Right hindlimb (tissue), 1 donor: ENCODE data around the gene NRXN3.
"Not testable (repeated sequence)": the region's sequence is repeated elsewhere in the genome, so short reads cannot be mapped to it uniquely, and the experiment has no call there.

ENCODE experiments used
- DNase-seq: peaks from one replicate; pipeline ENCODE4 v3.0.0-alpha.2; 2018

The NRXN3 gene

GRCh38 chr14:78501909-78502308, 331.7 kb downstream of the NRXN3 start:
- DNase-seq: no peak

DNA sequence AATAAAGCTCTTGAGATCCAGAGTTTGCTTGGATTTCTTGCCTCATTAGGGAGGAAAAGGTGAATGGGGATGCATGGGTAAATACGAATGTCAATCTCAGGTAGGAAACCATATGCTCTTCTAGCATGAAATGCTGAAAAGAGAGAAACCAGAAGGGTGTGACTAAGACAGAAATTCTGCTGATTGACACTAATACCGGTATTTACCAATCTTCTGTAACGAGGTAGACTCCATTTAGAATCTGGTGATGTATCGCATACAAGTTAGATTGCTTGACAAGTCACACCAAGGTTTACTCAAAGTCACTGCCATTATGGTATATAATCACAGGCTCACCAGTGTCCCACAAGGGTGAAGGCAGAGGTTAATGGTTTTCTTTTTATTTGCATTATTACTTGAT, 337.9 kb downstream of the NRXN3 start:
- DNase-seq: no peak

- DNase-seq: no peak
Measured at GRCh38 chr14:78509516-78509915, 339.3 kb downstream of the NRXN3 start.

DNA sequence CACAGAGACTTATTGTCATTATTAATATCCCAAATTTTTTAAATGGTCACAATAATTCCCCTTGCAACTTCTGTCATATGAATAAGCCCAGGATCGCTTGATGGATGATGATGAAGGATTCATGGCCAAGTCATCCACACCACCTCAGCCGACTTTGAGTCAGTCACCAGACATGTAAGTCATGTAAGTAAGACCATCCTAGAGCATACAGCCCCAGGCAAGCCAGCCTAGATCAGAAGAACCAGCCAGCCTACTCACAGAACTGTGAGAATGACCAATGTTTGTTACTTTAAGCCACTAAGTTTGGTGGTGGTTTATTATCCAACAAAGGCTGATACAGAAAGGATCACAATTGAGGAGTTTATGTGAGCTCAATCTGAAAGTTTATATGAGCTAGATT, 341.8 kb downstream of the NRXN3 start:
- DNase-seq: no peak

DNA sequence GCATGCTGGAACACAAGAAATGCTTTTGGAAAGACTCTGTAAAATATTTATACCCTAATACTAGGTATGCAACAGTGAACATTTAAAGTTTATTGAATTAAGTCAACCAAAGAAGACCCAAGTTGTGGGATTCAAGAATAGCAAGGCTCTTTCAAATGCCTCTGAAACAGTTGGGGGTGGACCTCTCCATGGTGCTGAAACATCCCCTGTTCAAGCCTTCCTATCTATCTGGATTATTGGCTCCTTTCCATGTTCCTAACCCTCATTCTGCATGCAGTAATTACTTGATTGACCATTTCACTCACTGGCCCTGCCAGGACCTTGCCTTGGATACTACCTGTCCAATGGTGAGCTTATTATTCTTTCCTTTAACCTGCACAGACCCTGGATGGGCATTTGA, 349.7 kb downstream of the NRXN3 start:
- DNase-seq: peak; percentile 22

DNA sequence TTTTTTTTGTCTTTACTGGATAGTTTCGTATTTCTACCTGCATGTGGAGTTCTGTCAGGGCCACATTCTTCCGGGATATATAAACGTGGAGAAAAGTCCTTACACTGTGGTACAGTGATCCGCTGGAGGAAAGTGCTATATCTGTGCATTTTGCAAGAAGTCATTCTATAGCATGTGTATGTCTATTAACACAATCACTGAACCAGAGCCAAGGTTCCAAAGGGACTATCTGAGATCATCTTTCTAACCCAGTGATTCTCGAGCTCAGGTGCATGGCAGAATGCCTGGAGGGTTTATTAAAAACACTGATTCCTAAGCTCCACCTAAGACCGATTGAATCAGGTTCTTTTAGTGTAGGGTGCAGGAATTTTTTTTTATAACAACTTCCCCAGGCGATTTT, 354.0 kb downstream of the NRXN3 start:
- DNase-seq: no peak

- DNase-seq: no peak
Measured at GRCh38 chr14:78524766-78525165, 354.6 kb downstream of the NRXN3 start.

DNA sequence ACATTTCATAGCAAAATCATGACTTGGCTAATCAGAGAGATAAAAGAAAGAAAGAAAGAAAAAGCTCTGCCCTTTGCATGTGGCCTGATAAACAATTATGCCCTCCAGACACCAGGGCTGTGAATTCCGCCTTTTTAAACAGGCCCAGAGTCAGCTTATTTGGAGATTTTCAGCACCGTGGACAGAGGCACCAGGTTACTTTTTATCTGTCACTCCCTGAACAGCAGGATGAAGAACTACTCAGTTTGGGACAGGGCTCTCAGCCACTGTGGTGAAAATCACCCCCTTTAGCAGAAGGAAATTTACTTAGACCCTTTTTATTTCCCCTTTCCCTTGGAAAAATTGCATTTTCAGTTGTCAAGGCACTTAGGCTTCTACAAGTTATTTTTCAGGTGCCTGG, 359.9 kb downstream of the NRXN3 start:
- peak; percentile 20 for DNase-seq

DNA sequence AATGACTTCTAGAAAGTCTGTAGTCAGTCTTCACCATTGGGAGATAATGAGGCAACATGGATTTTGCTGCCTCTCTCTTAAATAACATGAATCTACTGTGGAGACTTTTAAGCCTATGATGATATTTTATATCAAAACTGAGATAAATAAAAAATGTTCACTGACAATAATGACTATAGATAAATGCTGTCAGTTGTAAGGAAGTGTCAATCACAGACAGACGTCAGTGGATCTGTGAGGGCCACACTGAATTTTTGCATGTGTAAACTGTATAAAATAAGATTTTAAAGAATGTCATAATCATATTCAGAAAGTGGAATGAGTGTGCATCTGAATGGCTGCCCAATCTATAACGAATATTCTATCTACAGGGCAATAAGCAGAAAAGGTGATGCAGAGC, 364.0 kb downstream of the NRXN3 start:
- DNase-seq: no peak

- DNase-seq: no peak
Measured at GRCh38 chr14:78535041-78535440, 364.9 kb downstream of the NRXN3 start.

GRCh38 chr14:78541788-78542187, 371.6 kb downstream of the NRXN3 start:
- not testable (repeated sequence) for DNase-seq

GRCh38 chr14:78543433-78543832, 373.3 kb downstream of the NRXN3 start:
- no peak for DNase-seq

- no peak for DNase-seq
Measured at GRCh38 chr14:78561074-78561473, 390.9 kb downstream of the NRXN3 start.

DNA sequence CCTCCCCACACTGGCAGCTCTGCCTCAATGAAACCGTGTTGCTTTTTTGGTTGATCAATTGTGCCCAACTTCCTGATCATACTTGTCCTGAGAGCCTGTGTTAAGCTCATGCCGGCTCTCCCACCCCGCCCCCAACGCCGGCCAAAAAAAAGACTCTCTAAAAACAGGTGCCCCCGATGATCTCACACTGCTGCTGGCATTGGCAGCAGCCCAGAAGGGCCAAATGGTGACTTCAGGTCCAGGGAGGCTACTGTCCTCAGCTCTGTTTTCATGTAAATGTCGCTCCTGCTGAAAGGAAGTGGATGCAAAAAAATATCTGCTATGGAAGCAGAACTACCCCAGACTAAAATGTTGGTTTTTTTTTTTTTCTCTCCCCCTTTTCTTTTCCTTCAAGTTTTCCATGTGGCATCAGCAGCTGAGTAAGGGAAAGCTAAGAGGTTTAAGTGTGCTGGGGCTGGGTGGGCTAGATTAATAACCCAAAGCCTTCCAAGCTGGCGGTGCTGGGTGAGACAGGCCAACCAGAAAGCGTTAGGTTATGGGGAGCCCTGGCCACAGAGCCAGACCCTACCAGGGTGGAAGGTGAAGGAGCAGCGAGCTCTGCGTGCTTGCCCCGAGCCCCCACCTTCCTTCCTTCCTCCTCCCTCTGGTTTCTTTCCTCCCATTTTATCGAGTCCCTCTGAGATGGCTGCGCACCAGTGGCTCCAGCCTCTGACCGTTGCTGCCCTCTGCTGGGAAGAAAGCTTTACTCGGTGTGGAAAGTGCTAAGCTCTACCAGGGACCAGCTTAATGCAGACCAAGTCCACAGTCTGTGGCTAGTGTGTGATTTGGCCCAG, 396.1 kb downstream of the NRXN3 start:
- DNase-seq: peak; percentile 74

DNA sequence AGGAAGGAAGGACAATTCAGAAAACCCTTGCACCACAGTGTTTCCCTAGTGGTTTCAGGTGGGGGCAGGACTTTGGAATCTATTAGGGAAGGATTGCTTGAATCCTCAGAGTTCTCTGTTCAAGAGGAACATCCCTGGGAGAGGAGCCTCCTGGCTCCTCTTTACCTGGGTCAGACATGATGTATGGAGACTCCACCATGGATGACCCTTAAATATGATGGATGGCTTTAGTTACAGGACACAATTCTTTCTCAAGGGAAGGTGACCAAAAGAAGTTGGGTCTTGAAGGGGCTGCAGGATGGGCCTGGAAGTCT, 396.6 kb downstream of the NRXN3 start:
- no peak for DNase-seq

DNA sequence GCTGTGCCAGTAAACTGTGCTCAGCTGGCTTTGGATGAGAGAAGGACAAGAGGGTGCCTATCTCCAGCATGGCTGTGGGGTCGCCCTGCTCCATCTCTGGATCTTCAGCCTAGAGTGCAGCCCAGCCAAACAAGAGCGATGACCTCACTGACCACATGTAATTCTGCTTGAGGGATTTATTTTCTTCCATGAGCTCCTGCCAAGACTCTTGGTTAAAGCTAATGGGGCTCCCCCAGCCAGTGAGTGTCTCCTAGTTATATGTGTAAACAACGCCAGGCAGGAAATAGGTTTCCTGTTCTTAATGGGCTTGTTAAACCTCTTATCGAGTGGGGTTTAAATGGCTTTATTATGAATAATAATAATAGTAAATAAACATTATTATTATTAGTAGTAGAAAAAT, 397.2 kb downstream of the NRXN3 start:
- DNase-seq: no peak

DNA sequence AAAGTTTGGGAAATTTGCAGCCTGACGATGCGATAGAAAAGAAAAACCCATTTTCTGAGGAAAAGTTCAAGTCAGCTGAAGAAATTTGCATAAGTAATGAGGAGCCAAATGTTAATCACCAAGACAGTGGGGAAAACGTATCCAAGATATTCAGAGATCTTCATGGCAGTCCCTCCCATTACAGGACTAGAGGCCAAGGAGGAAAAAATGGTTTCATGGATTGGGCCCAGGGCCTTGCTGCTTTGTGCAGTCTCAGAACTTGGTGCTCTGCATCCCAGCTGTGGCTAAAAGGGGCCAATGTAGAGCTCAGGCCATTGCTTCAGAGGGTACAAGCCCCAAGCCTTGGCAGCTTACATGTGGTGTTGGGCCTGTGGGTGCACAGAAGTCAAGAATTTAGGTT, 403.6 kb downstream of the NRXN3 start:
- DNase-seq: not testable (repeated sequence)

DNA sequence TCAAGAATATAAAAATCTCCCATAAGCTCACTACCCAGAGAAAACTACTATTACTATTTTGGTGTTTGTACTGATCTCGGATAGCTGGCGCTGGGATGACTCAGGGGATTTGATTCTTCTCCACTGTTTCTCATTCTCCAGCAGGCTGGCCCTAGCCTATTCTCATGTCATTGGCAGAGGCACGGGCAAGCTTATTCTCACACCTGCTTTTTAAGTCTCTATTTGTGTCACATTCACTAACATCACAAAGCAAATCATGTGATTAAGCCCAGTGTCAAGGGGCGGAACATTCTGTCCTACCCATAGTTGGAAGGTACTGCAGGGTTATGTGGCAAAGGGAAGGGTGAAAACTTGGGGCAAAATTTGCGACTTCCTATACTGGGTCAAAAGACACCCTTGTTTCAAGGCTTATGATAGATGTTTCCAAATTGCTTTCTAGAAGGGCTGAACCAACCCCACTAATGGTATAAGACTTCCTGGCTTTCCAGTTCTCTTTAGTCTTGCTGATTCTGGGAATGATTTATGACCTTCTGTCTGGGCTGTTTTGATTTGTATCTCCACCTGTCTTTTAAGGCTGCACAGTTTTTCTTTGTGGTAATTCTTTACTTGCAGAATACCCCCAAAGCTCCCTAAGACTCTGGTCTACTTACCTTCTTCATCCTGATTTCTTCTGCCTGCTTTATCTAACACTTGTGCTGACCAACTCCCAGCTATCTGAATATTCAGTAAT, 406.4 kb downstream of the NRXN3 start:
- no peak for DNase-seq

GRCh38 chr14:78581229-78581628, 411.1 kb downstream of the NRXN3 start:
- DNase-seq: no peak

GRCh38 chr14:78586681-78587080, 416.5 kb downstream of the NRXN3 start:
- DNase-seq: no peak

DNA sequence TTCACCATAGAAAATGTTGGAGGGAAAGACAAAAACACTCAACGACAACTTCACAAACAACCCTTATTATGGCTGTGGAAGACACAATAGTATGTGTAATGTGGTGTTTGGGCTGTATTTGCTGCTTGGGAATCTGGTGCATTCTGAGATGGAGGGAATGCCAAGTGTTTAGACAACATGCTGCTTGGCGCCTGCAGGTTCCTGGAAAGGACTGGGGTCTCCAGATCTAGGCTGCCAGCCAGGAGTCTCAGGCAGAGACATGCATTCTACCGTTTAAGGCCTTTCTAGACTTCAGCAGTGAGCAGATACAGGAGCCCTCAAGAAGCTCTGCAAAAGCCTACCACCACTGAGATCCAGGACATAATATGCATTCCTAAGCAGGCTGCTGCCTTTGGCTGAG, 418.7 kb downstream of the NRXN3 start:
- no peak for DNase-seq

DNA sequence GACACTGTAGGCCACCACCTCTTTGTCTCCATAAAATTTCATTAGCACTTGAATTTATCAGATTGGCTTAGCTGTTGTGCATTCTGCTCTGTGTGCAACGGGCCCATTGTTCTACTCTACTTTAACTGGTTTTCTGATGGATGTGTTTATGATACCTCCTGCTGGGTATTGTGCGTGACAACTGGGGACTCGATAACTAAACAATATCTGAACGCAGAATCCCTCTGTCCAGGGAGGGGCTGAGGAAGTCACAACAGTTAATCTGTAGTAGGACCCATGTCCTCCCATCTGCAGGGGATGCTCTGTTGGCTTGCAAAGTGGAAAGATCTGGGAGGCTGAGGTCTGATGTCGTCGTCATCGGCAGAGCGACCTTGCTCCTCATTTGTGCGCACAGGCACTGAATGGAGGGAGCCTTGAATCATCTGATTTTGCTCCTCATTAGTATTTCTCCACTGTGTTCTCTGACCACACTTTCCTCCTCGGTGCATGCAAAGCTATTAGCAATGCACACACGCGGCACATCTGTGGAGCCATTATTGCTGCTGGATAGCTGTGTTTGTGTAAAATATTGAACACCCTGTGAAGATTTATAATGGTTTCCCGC, 422.5 kb downstream of the NRXN3 start:
- DNase-seq: no peak

- DNase-seq: no peak
Measured at GRCh38 chr14:78593949-78594348, 423.8 kb downstream of the NRXN3 start.

DNA sequence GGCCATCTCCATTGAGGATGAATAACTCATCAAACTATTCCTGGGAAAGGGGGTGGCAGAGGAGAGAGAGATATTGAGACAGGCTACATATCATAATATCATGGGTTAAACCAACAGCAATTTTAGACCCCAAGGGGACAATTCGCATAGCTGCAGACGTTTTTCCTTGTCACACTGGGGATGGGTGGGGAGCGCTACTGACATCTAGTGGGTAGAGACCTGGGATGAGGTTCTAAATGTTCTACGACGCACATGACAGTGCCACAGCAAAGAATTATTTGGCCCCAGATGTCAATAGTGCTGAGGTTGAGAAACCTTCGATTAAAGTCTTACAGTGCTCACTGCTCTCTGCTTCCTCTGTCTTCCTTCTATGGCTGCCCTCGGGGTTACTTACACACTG, 425.6 kb downstream of the NRXN3 start:
- DNase-seq: no peak
